Fibroblast of skin of abdomen (primary cell): ENCODE results near the gene IL1B.

Experiments
- DNase-seq: peaks from one replicate; pipeline ENCODE4 v3.0.0-alpha.2; 2013

Gene IL1B

GRCh38 chr2:112803691-112804521, 32.7 kb downstream of the IL1B start:
- peak; percentile 93 for DNase-seq

- DNase-seq = no peak
Observed at GRCh38 chr2:112800881-112801583, 35.5 kb downstream of the IL1B start.

- DNase-seq = peak; percentile 18
Observed at GRCh38 chr2:112798979-112799975, 37.3 kb downstream of the IL1B start.

GRCh38 chr2:112796486-112796885, 40.1 kb downstream of the IL1B start:
- DNase-seq = no peak

GRCh38 chr2:112795774-112796173, 40.8 kb downstream of the IL1B start:
- DNase-seq = no peak

GRCh38 chr2:112794841-112795240, 41.7 kb downstream of the IL1B start:
- DNase-seq = no peak

GRCh38 chr2:112794131-112794733, 42.3 kb downstream of the IL1B start:
- peak; percentile 94 for DNase-seq

GRCh38 chr2:112793449-112793978, 43.1 kb downstream of the IL1B start:
- peak; percentile 47 for DNase-seq

- DNase-seq = no peak
Observed at GRCh38 chr2:112792419-112792818, 44.2 kb downstream of the IL1B start.

- no peak for DNase-seq
Observed at GRCh38 chr2:112791693-112792230, 44.8 kb downstream of the IL1B start.

- DNase-seq = no peak
Observed at GRCh38 chr2:112791019-112791418, 45.6 kb downstream of the IL1B start.

- no peak for DNase-seq
Observed at GRCh38 chr2:112790305-112790704, 46.3 kb downstream of the IL1B start.

- DNase-seq = no peak
Observed at GRCh38 chr2:112789186-112789585, 47.4 kb downstream of the IL1B start.

GRCh38 chr2:112788653-112789052, 47.9 kb downstream of the IL1B start:
- no peak for DNase-seq

- no peak for DNase-seq
Observed at GRCh38 chr2:112787729-112788393, 48.7 kb downstream of the IL1B start.

- no peak for DNase-seq
Observed at GRCh38 chr2:112787294-112787693, 49.3 kb downstream of the IL1B start.

- peak; percentile 57 for DNase-seq
Observed at GRCh38 chr2:112784199-112785189, 52.1 kb downstream of the IL1B start, which contains the start of gene IL1A. TSS of gene IL1A (minus strand) at chr2:112784493. CDS start at chr2:112783770, 723 bp downstream.

- DNase-seq = no peak
Observed at GRCh38 chr2:112783187-112783714, 53.3 kb downstream of the IL1B start.

GRCh38 chr2:112782234-112782799, 54.3 kb downstream of the IL1B start:
- no peak for DNase-seq
